GM12878 (cell line): ENCODE data around the gene TMEM176A.

Experiments used
- CBX5 ChIP-seq: sonication (generic); IDR thresholded peaks from 2 replicates; pipeline ENCODE4 v1.6.1; 2016; ENCODE audit warnings: low read depth, moderate library complexity, mild to moderate bottlenecking, inconsistent platforms
- CTCF ChIP-seq, 3 experiments: IDR thresholded peaks in 2 of 3; conservative IDR thresholded peaks in 1 of 3; 2 replicates each; pipeline ENCODE4 v1.5.1; 2011; ENCODE audit warnings: low read depth in 3 of 3, low read length in 3 of 3, mild to moderate bottlenecking in 3 of 3, control low read depth in 2 of 3, moderate library complexity in 2 of 3, inconsistent platforms in 1 of 3, mixed read lengths in 1 of 3; ENCODE audit not compliant: control insufficient read depth in 2 of 3, insufficient read depth in 1 of 3; ENCODE audit errors: extremely low read depth in 1 of 3
- EGR1 ChIP-seq, 2 experiments: IDR thresholded peaks; 1 replicate in 1 of 2; 2 replicates in 1 of 2; pipeline ENCODE4 v1.6.1; 2011 to 2012; ENCODE audit warnings: low read depth in 2 of 2, low read length in 2 of 2, borderline replicate concordance in 1 of 2, mild to moderate bottlenecking in 1 of 2, moderate library complexity in 1 of 2
- ELK1 ChIP-seq: IDR thresholded peaks from 2 replicates; pipeline ENCODE4 v1.6.1; 2012; ENCODE audit warnings: low read depth, low read length, improper control_type of control experiment
- JUND ChIP-seq: IDR thresholded peaks from 2 replicates; pipeline ENCODE4 v1.6.1; 2012; ENCODE audit warnings: low read depth, mild to moderate bottlenecking, low read length, improper control_type of control experiment, moderate library complexity
- NR2C2 ChIP-seq: IDR thresholded peaks from 2 replicates; pipeline ENCODE4 v1.6.1; 2011; ENCODE audit warnings: borderline replicate concordance, low read depth; ENCODE audit not compliant: control insufficient read depth, insufficient read length
- POLR2A ChIP-seq: IDR thresholded peaks from 2 replicates; pipeline ENCODE4 v1.6.1; 2011; ENCODE audit warnings: low read depth, mild to moderate bottlenecking, low read length
- PRDM15 ChIP-seq: fragments of 450-650 bp; formaldehyde crosslinking; IDR thresholded peaks from 2 replicates; pipeline ENCODE4 v1.4.0; 2020; ENCODE audit warnings: mild to moderate bottlenecking, moderate library complexity
- RCOR1 ChIP-seq: conservative IDR thresholded peaks from 2 replicates; pipeline ENCODE4 v1.6.1; 2012; ENCODE audit warnings: low read depth, low read length, improper control_type of control experiment
- SIX5 ChIP-seq: IDR thresholded peaks from 2 replicates; pipeline ENCODE4 v1.6.1; 2011; ENCODE audit warnings: mild to moderate bottlenecking, low read depth, low read length, moderate library complexity; ENCODE audit not compliant: severe bottlenecking
- SPI1 ChIP-seq: IDR thresholded peaks from 2 replicates; pipeline ENCODE4 v1.6.1; 2011; ENCODE audit warnings: low read depth, mild to moderate bottlenecking, low read length, moderate library complexity, borderline replicate concordance; ENCODE audit not compliant: insufficient read depth
- SREBF2 ChIP-seq: IDR thresholded peaks from 2 replicates; pipeline ENCODE4 v1.6.1; 2012; ENCODE audit warnings: mild to moderate bottlenecking, low read length
- ZBTB33 ChIP-seq: fragments of 450-650 bp; IDR thresholded peaks from 2 replicates; pipeline ENCODE4 v1.6.1; 2017; ENCODE audit warnings: mild to moderate bottlenecking
- ZBTB4 ChIP-seq: fragments of 450-650 bp; formaldehyde crosslinking; IDR thresholded peaks from 2 replicates; pipeline ENCODE4 v1.4.0; 2022; ENCODE audit warnings: mild to moderate bottlenecking, moderate library complexity

GRCh38 chr7:150759479-150759878 lies 41.1 kb upstream of the TMEM176A start:
- no peak for TF ChIP-seq EGR1 (IDR thresholded peaks at IDR 0.05; ENCODE audit: borderline replicate concordance in 1 of 2, low read depth in 2 of 2, low read length in 2 of 2)
- no peak for TF ChIP-seq POLR2A
- TF ChIP-seq ELK1 = no peak
- TF ChIP-seq PRDM15 (CRISPR knock-in tag) = no peak
- no peak for TF ChIP-seq SREBF2
- no peak for TF ChIP-seq ZBTB33
- TF ChIP-seq RCOR1 = no peak
- no peak for TF ChIP-seq SIX5
- no peak for TF ChIP-seq CBX5
- no peak for TF ChIP-seq CTCF (IDR thresholded peaks at IDR 0.05 in 2 of 3, conservative IDR thresholded peaks at IDR 0.05 in 1 of 3; ENCODE audit: control insufficient read depth in 2 of 3, extremely low read depth in 1 of 3, insufficient read depth in 1 of 3, low read depth in 3 of 3, low read length in 3 of 3)
- TF ChIP-seq NR2C2 = no peak
- no peak for TF ChIP-seq JUND
- no peak for TF ChIP-seq ZBTB4
- no peak for TF ChIP-seq SPI1
